Cardiac septum (tissue), 1 donor: ENCODE measurements around the gene ERC1. TPM values are rescaled to one million over a fixed set of nuclear protein-coding genes. Genes with fewer than 3 reads are reported as not detected.
"Not testable (repeated sequence)": the region's sequence is repeated elsewhere in the genome, so short reads cannot be mapped to it uniquely, and the experiment has no call there.

Experiments used
- DNase-seq: peaks from one replicate; pipeline ENCODE4 v3.0.0-alpha.2; 2020; ENCODE audit warnings: low spot score
- intact Hi-C: fragments of 100-400 bp; cut with DNase I; formaldehyde crosslinking; loops from one replicate; pipeline ENCODE4 v1.14.0; 2022
- total RNA-seq: library from RNA; stranded (reverse); fragmentation: NEBNext Ultra II Directional; extraction: Animal tissue kit (Norgen Biotek cat#: 25700); gene quantifications from one replicate; pipeline ENCODE4 v1.2.1, GENCODE V29; 2021
- donor health status: DM: no; HTN: no; CAD: no.

The ERC1 gene
- total RNA-seq, 1 donor from 2014 or later: 56.9 TPM

GRCh38 chr12:977156-977555 lies 13.9 kb upstream of the ERC1 start:
- intact Hi-C loops: no loop called here
- DNase-seq: no peak

GRCh38 chr12:979349-979748 lies 11.7 kb upstream of the ERC1 start:
- intact Hi-C loops: no loop called here
- no peak for DNase-seq

GRCh38 chr12:981176-981828 lies 9.7 kb upstream of the ERC1 start:
- intact Hi-C loops: loop anchor here (10.0 kb wide), 2 partner anchors 73 to 113 kb away; no protein-coding TSS in a partner anchor
- DNase-seq: no peak

DNA sequence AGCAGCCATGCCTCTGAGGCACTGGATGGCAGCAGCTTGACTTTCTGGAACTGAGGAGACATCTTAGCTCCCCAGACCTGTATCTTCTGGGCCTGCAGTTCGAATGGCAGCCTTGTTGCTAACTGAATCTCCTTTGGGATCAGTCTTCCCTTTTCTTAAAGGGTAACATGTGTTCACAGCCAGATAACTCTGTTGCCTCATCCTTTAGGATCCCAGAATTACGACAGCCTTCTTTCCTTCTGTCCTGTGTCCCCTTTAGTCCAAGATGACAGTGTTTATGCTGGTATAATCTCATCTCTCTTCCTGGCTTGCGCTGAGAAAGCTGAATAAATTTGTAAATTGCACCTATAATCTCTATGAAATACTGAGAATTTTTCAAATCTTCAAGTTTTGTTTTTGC lies 9.1 kb upstream of the ERC1 start:
- no peak for DNase-seq
- intact Hi-C loops: loop anchor here (10.0 kb wide), 2 partner anchors 73 to 113 kb away; no protein-coding TSS in a partner anchor

GRCh38 chr12:988646-989045 lies 2.4 kb upstream of the ERC1 start:
- no peak for DNase-seq

GRCh38 chr12:989051-989450 lies 2.0 kb upstream of the ERC1 start:
- no peak for DNase-seq
- intact Hi-C loops: loop anchor here (10.0 kb wide), 2 partner anchors 66 to 106 kb away; no protein-coding TSS in a partner anchor

More at GRCh38 chr12:988646-989045, 2.4 kb upstream of the ERC1 start:
- intact Hi-C loops: loop anchor here (10.0 kb wide), 2 partner anchors 66 to 106 kb away; no protein-coding TSS in a partner anchor

DNA sequence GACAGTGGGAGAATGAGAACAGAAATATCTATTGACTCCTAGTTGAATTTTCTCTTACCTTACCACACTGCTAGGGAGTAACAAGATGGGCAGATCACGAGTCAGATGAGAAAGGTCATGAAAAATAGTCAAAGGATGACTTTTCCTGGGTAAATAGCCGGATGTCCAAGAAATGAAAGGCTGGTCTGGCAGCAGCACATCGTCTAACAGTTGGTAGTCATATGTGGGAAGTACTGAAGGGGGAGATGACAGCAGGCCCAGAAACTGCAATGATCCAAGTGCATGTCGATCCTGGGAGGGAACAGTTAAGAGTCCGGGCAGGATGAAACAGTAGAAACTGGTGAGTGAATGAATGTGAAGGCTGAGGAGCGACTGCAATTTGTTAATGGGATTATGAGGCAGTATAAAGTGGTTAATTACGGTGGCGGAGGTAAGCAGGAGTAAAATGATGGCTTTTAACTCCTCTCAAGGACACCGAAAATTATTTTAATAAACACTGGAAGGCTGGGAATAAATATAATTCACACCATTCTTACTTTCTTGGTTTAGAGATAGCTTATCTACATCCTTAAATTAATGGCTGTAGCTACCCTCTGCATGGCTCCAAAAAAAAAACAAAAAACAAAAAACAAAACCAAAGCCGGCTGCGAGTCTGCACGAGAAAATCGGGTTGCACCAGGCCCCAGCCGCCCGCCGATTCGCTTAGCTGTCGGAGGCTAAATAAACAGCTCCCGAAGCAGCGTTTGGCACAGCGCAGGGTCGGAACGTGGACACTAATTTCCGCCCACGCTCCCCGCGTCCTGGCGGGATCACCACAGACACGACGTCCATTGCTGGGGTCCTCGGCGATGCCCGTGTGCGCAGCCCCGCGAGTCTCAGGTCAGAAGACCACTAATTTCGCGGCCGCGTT lies 1.0 kb upstream of the ERC1 start:
- intact Hi-C loops: loop anchor here (2.0 to 10.0 kb wide), 4 partner anchors 41 to 602 kb away; partner anchors contain the start of genes FBXL14 and RAD52
- no peak for DNase-seq

GRCh38 chr12:991350-992333 lies 619 bp downstream of the ERC1 start:
- DNase-seq: no peak
- intact Hi-C loops: loop anchor here (2.0 to 5.0 kb wide), 2 partner anchors 43 to 601 kb away; partner anchors contain the start of genes FBXL14 and RAD52

DNA sequence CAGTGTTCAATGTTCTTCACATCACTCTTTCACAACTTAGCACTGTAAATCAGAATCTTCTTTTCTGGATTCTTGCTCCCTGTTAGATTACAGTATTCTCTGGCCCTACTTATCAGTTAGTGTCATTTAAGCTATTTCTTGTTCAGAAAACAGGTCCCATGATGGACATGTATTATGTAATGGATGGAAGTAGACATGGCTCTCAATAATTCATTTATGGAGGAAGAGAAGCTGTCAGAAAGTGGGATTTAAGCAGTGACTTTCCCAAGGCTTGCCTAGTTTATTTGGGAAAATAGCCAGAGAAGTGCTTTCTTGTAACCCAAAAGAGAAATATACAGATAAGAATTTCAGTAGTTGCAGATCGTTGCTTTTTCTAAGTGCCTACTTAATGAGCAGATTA lies 1.6 kb downstream of the ERC1 start:
- DNase-seq: no peak
- intact Hi-C loops: loop anchor here (5.0 kb wide), 1 partner anchor 600 kb away; the partner anchor contains the start of gene FBXL14

DNA sequence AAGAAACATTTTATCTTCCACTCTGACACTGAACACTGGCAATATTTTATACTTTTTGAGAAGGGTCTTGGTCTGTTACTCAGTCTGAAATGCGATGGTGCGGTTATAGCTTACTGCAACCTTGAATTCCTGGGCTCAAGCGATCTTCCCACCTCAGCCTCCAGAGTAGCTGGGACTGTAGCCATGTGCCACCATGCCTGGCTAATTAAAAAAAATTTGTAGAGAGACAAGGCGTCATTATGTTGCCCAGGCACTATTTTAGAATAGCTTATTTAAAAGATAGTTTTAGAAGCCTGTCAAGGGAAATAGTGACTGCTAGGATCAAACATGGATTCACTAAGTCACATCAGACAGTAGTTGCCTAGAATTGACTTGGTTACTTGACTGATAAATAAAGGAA lies 5.9 kb downstream of the ERC1 start:
- intact Hi-C loops: no loop called here
- DNase-seq: no peak

GRCh38 chr12:997505-997904 lies 6.5 kb downstream of the ERC1 start:
- intact Hi-C loops: no loop called here
- DNase-seq: no peak

DNA sequence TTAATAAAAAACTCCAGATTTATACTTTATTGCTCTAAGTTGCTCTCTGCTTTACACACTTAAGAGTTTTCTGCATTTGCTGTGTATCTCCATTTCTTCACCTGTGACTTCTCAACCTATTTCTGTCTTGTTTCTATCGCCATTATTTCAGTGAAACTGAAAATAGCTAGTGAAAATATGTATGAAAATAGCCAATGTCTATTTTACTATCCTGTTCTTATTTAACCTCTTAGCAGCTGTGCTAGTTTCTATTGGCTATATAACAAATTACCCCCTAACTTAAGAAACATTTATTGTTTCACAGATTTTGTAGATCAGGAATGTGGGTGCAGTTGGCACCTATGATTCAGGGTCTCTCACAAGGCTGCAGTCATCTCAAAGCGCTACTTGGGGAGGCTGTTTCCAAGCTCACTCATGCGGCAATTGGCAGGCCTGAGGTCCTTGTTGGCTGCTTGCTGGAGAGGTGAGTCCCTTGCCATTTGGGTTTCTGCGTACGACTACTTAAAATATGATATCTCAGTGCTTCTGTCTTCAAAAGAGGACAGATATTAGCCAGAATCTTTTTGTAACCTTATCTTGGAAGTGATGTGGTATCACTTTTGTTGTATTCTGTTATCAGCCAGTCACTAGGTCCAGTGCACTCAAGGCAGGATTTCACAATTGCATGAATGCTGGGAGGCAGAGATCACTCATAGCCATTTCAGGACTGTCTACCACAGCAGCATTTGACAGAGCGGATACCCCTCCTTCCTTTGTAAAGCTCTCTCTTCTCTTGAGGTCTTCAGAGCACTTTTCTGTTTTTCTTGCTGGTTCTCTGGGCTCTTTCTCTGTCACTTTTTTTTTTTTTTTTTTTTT lies 7.2 kb downstream of the ERC1 start:
- intact Hi-C loops: no loop called here
- no peak for DNase-seq

DNA sequence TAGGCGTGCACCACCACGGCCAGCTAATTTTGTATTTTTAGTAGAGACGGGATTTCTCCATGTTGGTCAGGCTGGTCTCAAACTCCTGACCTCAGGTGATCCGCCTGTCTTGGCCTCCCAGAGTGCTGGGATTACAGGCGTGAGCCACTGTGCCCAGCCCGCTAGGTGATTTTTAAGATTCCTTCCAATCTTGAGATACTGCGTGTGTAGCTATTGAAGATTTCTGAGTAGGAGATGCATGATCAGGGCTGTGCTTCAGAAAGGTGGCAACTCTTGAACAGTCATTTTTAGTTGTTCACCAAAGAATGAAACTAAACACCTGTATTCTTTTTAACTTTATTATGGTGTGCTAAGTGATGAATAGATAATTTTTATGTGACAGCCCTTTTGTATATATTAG lies 8.7 kb downstream of the ERC1 start:
- DNase-seq, intact Hi-C loops: not testable (repeated sequence)

- intact Hi-C loops: no loop called here
Measured at GRCh38 chr12:1001507-1001906, 10.5 kb downstream of the ERC1 start.

DNA sequence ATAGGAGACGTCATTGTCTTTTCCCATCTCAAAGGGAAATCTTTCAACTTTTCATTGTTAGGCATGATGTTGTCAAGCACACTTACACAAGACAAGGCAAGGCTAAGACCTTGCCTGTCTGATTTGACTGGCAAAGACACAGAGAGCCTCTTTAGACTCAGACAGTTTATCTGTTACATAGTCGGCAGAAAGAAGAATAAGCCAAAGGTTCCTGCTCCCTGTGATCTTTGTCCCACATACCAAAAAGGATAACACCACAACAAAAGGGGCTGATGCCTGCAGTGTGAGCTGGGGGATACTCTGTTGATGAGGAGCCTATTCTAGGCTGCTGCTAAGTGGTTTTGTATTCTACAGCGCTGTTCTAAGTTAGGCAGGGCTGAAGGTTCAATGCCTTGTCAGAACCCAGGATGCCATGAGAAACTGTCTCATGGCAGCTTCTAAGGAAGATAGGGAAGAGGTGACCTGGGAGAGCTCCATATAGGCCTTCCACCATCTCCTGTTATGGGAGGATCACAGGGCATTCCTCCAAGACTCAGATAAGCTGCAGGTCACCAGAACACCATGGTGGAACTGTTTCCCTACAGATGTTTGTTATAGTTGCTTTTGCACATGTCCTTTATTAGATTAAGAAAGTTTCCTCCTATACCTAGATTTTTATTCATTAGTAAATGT lies 12.7 kb downstream of the ERC1 start:
- no peak for DNase-seq
- intact Hi-C loops: no loop called here

More at GRCh38 chr12:1001507-1001906, 10.5 kb downstream of the ERC1 start:
- no peak for DNase-seq

DNA sequence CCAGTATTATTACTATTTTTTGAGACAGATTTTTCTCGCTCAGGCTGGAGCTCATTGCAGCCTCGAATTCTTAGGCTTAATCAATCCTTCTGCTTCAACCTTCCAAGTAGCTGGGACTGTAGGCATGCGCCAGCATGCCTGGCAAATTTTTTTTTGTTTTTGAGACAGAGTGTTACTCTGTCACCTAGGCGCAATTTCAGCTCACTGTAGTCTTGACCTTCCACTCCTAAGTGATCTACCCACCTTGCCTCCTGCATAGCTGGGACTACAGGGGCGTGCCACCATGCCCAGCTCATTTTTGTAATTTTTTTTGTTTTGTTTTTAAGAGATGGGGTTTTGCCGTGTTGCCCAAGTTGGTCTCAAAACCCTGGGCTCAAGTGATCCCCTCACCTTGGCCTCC lies 15.2 kb downstream of the ERC1 start:
- intact Hi-C loops: no loop called here
- DNase-seq: no peak

DNA sequence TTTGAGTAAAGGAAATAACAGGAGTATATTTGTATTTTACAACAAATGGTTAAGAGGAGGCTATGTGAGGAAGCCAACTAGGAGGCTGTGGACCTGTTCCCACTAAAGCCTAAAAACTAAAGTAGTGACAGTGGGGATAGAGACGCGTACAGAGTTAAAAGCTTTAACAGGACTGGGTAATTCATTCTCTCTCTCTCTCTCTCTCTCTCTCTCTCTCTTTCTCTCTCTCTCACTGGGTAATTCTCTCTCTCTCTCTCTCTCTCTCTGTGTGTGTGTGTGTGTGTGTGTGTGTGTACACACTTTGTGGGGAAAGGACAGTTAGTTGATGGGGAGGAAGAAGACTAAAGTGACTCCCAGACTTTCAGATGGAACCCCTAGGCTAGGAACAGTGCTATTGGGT lies 16.3 kb downstream of the ERC1 start:
- no peak for DNase-seq
- intact Hi-C loops: no loop called here

DNA sequence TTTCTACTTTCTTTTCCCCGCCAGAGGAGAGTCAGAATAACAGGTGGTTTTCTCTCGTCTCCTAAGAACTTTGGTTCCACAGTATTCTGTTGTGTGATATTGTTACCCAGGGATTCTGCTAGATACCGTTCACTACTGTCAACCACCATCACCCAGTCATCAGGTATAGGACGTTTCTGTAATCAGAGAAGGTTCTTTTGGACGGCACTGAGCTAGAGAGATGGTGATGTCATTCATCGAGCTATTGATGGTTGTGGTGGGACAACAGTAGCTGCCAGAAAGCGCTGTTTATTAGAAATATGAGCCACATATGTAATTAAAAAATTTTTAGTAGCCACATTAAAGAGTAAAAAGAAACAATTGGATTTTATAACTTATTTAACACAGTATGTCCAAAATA lies 17.0 kb downstream of the ERC1 start:
- intact Hi-C loops: no loop called here

More for the DNA sequence above, 17.0 kb downstream of the ERC1 start:
- DNase-seq: no peak
